GM12878 (cell line): ENCODE measurements around the gene EHD4. TPM values are rescaled to one million over a fixed set of nuclear protein-coding genes. Genes with fewer than 3 reads are reported as not detected.

ENCODE experiments used
- BRCA1 ChIP-seq: IDR thresholded peaks from 2 replicates; pipeline ENCODE4 v1.6.1; 2011; ENCODE audit warnings: low read depth, low read length, improper control_type of control experiment
- CREM ChIP-seq: IDR thresholded peaks from 2 replicates; pipeline ENCODE4 v1.6.1; 2014; ENCODE audit warnings: antibody characterized with exemption, low read depth
- FOS ChIP-seq: IDR thresholded peaks from 3 replicates; pipeline ENCODE4 v1.6.1; 2011; ENCODE audit warnings: borderline replicate concordance; ENCODE audit not compliant: insufficient read length; ENCODE audit errors: extremely low read depth
- HDGF ChIP-seq: fragments of 450-650 bp; IDR thresholded peaks from 2 replicates; pipeline ENCODE4 v1.6.1; 2016; ENCODE audit warnings: antibody characterized with exemption
- MTA2 ChIP-seq: fragments of 450-650 bp; IDR thresholded peaks from 2 replicates; pipeline ENCODE4 v1.6.1; 2016; ENCODE audit warnings: low read depth, mild to moderate bottlenecking, moderate library complexity
- NFYA ChIP-seq: IDR thresholded peaks from 2 replicates; pipeline ENCODE4 v1.6.1; 2011; ENCODE audit warnings: low read depth, mild to moderate bottlenecking, low read length, improper control_type of control experiment, borderline replicate concordance
- NFYB ChIP-seq: IDR thresholded peaks from 2 replicates; pipeline ENCODE4 v1.6.1; 2011; ENCODE audit warnings: low read depth, mild to moderate bottlenecking, low read length, improper control_type of control experiment, moderate library complexity; ENCODE audit not compliant: insufficient read depth
- PAX5 ChIP-seq: IDR thresholded peaks from 2 replicates; pipeline ENCODE4 v1.6.1; 2011; ENCODE audit warnings: low read depth, low read length, borderline replicate concordance
- POLR2AphosphoS2 ChIP-seq: IDR thresholded peaks from 2 replicates; pipeline ENCODE4 v1.6.1; 2011; ENCODE audit warnings: low read depth, mild to moderate bottlenecking, low read length, improper control_type of control experiment, moderate library complexity
- RCOR1 ChIP-seq: conservative IDR thresholded peaks from 2 replicates; pipeline ENCODE4 v1.6.1; 2012; ENCODE audit warnings: low read depth, low read length, improper control_type of control experiment
- SIN3A ChIP-seq: IDR thresholded peaks from 2 replicates; pipeline ENCODE4 v1.6.1; 2012; ENCODE audit warnings: low read depth, low read length, improper control_type of control experiment
- SUPT20H ChIP-seq: IDR thresholded peaks from 2 replicates; pipeline ENCODE4 v1.6.1; 2011; ENCODE audit warnings: low read depth, mild to moderate bottlenecking, low read length, moderate library complexity, borderline replicate concordance; ENCODE audit not compliant: control insufficient read depth
- YY1 ChIP-seq: IDR thresholded peaks from 2 replicates; pipeline ENCODE4 v1.6.1; 2011; ENCODE audit warnings: low read depth, mild to moderate bottlenecking, low read length
- polyA plus RNA-seq, 11 experiments: library from polyadenylated mRNA; depleted of rRNA in 4 of 11; unstranded in 6 of 11; stranded (reverse) in 5 of 11; fragments of >200 nt; fragmentation: Nextera tagmentation in 4 of 11; fragmentation: Illumina TruSeq in 1 of 11; extraction: Ambion mirVana in 4 of 11; extraction: Trizol in 1 of 11; gene quantifications; 1 replicate in 1 of 11; 2 replicates in 10 of 11; pipeline versions ENCODE4 v1.2.1 to v1.2.3, GENCODE V29; 2011 to 2016; ENCODE audit warnings: inconsistent platforms in 2 of 11, missing spikeins in 2 of 11, low read depth in 1 of 11
- total RNA-seq, 4 experiments: library from RNA; depleted of rRNA in 3 of 4; stranded (reverse); fragments of >200 nt in 3 of 4; fragmentation: Illumina TruSeq in 1 of 4; extraction: Trizol in 1 of 4; gene quantifications; 2 replicates each; pipeline versions ENCODE4 v1.2.1 to v1.2.3, GENCODE V29; 2013 to 2021
- TF ChIP-seq, protein P1 (sequence below): IDR thresholded peaks from 2 replicates; pipeline ENCODE4 v1.6.1; 2012; ENCODE audit warnings: low read depth, low read length, improper control_type of control experiment
- TF ChIP-seq, protein P2 (sequence below): fragments of 150-350 bp; IDR thresholded peaks from 2 replicates; pipeline ENCODE4 v1.6.1; 2014; ENCODE audit warnings: mild to moderate bottlenecking, low read depth, low read length
- TF ChIP-seq, protein P3 (sequence below): fragments of 450-650 bp; formaldehyde crosslinking; IDR thresholded peaks from 2 replicates; pipeline ENCODE4 v1.5.0; 2022; ENCODE audit warnings: mild to moderate bottlenecking, missing genetic modification characterization
- TF ChIP-seq, protein P4 (sequence below): fragments of 450-650 bp; formaldehyde crosslinking; IDR thresholded peaks from 2 replicates; pipeline ENCODE4 v1.4.0; 2022; ENCODE audit warnings: mild to moderate bottlenecking, moderate library complexity
- TF ChIP-seq, protein P5 (sequence below): fragments of 450-650 bp; IDR thresholded peaks from 2 replicates; pipeline ENCODE4 v1.6.1; 2017; ENCODE audit warnings: mild to moderate bottlenecking, low read depth, inconsistent platforms; ENCODE audit not compliant: poor library complexity, severe bottlenecking

The EHD4 gene
- total and polyA plus RNA-seq, 10 of the 15 experiments (the other 5 are each of a cell fraction or from before 2014, with no cell fraction given): 4.2 to 62.9 (median 44.7) TPM

DNA sequence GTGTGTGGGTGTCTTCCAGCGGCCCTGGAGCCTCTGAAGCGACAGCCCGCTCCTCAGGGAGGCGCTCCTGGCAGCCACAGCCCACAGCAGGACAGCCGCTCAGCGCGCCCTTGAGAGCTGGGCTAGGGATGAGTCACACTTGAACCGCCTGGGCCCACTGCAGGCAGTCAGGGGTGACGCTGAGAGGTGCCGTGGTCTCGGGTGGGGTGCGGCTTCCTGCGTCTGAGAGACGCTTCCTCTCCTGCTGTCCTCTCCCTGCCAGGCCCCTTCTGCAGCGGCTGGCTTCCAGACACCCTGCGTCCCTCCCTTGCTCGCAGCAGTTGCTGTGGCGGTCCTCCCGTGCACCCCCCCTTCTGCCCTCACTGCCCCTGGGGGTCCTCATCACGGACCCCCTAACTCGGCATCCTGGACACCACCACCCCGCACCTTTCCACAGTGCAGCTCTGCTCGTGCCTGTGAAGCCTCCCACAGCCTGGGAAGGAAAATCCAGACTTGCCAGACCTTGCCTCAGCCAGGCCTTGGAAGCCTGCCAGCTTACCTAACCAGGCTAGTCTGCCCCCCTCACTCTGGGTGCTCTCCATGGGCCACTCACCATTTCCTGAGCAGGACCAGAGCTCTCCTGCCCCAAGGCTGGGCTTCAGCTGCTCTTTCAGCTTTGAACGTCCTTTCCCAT is 77.4 kb downstream of the EHD4 start (continued):
- TF ChIP-seq, protein P1, sequence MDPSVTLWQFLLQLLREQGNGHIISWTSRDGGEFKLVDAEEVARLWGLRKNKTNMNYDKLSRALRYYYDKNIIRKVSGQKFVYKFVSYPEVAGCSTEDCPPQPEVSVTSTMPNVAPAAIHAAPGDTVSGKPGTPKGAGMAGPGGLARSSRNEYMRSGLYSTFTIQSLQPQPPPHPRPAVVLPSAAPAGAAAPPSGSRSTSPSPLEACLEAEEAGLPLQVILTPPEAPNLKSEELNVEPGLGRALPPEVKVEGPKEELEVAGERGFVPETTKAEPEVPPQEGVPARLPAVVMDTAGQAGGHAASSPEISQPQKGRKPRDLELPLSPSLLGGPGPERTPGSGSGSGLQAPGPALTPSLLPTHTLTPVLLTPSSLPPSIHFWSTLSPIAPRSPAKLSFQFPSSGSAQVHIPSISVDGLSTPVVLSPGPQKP: no peak
- TF ChIP-seq BRCA1 (no peak), HDGF (no peak), PAX5 (peak; percentile 97), POLR2AphosphoS2 (no peak), FOS (no peak), MTA2 (peak; percentile 40; the same call in 1 of the 2 replicates), YY1 (no peak), NFYA (no peak), SUPT20H (no peak), CREM (peak; percentile 32; the same call in 1 of the 2 replicates), SIN3A (no peak), NFYB (no peak), RCOR1 (no peak)
- TF ChIP-seq, protein P2, sequence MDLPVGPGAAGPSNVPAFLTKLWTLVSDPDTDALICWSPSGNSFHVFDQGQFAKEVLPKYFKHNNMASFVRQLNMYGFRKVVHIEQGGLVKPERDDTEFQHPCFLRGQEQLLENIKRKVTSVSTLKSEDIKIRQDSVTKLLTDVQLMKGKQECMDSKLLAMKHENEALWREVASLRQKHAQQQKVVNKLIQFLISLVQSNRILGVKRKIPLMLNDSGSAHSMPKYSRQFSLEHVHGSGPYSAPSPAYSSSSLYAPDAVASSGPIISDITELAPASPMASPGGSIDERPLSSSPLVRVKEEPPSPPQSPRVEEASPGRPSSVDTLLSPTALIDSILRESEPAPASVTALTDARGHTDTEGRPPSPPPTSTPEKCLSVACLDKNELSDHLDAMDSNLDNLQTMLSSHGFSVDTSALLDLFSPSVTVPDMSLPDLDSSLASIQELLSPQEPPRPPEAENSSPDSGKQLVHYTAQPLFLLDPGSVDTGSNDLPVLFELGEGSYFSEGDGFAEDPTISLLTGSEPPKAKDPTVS: no peak
- TF ChIP-seq, protein P3, sequence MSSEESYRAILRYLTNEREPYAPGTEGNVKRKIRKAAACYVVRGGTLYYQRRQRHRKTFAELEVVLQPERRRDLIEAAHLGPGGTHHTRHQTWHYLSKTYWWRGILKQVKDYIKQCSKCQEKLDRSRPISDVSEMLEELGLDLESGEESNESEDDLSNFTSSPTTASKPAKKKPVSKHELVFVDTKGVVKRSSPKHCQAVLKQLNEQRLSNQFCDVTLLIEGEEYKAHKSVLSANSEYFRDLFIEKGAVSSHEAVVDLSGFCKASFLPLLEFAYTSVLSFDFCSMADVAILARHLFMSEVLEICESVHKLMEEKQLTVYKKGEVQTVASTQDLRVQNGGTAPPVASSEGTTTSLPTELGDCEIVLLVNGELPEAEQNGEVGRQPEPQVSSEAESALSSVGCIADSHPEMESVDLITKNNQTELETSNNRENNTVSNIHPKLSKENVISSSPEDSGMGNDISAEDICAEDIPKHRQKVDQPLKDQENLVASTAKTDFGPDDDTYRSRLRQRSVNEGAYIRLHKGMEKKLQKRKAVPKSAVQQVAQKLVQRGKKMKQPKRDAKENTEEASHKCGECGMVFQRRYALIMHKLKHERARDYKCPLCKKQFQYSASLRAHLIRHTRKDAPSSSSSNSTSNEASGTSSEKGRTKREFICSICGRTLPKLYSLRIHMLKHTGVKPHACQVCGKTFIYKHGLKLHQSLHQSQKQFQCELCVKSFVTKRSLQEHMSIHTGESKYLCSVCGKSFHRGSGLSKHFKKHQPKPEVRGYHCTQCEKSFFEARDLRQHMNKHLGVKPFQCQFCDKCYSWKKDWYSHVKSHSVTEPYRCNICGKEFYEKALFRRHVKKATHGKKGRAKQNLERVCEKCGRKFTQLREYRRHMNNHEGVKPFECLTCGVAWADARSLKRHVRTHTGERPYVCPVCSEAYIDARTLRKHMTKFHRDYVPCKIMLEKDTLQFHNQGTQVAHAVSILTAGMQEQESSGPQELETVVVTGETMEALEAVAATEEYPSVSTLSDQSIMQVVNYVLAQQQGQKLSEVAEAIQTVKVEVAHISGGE (CRISPR knock-in tag): no peak
- TF ChIP-seq, protein P4, sequence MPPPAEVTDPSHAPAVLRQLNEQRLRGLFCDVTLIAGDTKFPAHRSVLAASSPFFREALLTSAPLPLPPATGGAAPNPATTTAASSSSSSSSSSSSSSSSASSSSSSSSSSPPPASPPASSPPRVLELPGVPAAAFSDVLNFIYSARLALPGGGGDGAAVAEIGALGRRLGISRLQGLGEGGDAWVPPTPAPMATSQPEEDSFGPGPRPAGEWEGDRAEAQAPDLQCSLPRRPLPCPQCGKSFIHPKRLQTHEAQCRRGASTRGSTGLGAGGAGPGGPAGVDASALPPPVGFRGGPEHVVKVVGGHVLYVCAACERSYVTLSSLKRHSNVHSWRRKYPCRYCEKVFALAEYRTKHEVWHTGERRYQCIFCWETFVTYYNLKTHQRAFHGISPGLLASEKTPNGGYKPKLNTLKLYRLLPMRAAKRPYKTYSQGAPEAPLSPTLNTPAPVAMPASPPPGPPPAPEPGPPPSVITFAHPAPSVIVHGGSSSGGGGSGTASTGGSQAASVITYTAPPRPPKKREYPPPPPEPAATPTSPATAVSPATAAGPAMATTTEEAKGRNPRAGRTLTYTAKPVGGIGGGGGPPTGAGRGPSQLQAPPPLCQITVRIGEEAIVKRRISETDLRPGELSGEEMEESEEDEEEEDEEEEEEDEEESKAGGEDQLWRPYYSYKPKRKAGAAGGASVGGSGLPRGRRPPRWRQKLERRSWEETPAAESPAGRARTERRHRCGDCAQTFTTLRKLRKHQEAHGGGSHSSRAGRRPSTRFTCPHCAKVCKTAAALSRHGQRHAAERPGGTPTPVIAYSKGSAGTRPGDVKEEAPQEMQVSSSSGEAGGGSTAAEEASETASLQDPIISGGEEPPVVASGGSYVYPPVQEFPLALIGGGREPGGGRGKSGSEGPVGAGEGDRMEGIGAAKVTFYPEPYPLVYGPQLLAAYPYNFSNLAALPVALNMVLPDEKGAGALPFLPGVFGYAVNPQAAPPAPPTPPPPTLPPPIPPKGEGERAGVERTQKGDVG (CRISPR knock-in tag): no peak
- TF ChIP-seq, protein P5, sequence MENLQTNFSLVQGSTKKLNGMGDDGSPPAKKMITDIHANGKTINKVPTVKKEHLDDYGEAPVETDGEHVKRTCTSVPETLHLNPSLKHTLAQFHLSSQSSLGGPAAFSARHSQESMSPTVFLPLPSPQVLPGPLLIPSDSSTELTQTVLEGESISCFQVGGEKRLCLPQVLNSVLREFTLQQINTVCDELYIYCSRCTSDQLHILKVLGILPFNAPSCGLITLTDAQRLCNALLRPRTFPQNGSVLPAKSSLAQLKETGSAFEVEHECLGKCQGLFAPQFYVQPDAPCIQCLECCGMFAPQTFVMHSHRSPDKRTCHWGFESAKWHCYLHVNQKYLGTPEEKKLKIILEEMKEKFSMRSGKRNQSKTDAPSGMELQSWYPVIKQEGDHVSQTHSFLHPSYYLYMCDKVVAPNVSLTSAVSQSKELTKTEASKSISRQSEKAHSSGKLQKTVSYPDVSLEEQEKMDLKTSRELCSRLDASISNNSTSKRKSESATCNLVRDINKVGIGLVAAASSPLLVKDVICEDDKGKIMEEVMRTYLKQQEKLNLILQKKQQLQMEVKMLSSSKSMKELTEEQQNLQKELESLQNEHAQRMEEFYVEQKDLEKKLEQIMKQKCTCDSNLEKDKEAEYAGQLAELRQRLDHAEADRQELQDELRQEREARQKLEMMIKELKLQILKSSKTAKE: no peak
